GM12891 (cell line): Measurements from ENCODE around the gene CAPN7.

Experiments
- DNase-seq: peaks from one replicate; pipeline ENCODE4 v3.0.0; 2011; ENCODE audit warnings: low spot score; ENCODE audit not compliant: insufficient read length
- FAIRE-seq: peaks from 2 replicates; lab custom pipeline; 2011; peaks lifted over from hg19 to GRCh38; lab: Jason Lieb, UNC
- PAX5 ChIP-seq: IDR thresholded peaks from 2 replicates; pipeline ENCODE4 v1.6.1; 2011; ENCODE audit warnings: low read length, moderate library complexity, mild to moderate bottlenecking; ENCODE audit not compliant: insufficient read depth, severe bottlenecking
- POLR2A ChIP-seq: IDR thresholded peaks from 2 replicates; pipeline ENCODE4 v1.6.1; 2011; ENCODE audit warnings: low read depth, low read length, control low read depth
- POLR2AphosphoS5 ChIP-seq: IDR thresholded peaks from 2 replicates; pipeline ENCODE4 v1.6.1; 2011; ENCODE audit warnings: low read depth, low read length, control low read depth
- POU2F2 ChIP-seq: IDR thresholded peaks from 2 replicates; pipeline ENCODE4 v1.6.1; 2011; ENCODE audit warnings: low read depth, mild to moderate bottlenecking, control low read depth, low read length, moderate library complexity
- SPI1 ChIP-seq: IDR thresholded peaks from 2 replicates; pipeline ENCODE4 v1.6.1; 2011; ENCODE audit warnings: low read depth, low read length, control low read depth
- TAF1 ChIP-seq: IDR thresholded peaks from 2 replicates; pipeline ENCODE4 v1.6.1; 2011; ENCODE audit warnings: low read depth, low read length, control low read depth

CAPN7 gene

DNA sequence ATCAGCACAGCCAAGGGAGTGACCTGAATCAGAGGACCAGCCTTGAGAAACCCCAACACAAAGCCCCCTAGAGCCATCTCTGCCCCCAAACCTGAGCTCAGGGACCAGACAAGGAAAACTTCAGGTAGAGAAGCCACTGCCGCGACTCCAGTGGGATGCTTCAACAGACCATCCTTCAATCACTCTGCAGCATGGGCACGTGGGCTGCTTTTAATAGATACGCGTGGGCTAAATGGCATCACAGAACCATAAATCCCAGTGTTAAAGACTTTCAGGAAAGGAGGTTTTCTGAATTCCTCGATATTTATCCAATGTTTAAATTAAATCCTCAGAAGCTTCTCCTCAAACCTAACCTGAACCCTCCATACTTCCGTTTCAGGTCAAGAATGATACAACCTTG lies 95.7 kb downstream of the CAPN7 start:
- TF ChIP-seq POLR2AphosphoS5 (no peak), SPI1 (no peak), POU2F2 (no peak), PAX5 (no peak), POLR2A (no peak), TAF1 (no peak)
- DNase-seq (no peak), FAIRE-seq (no peak)
